HG03521 (cell line): ENCODE results near the gene CCDC88B.

Experiments
- ATAC-seq: cut with Tn5 transposase; IDR thresholded peaks from one replicate; pipeline ENCODE4 v1.9.1; 2021; ENCODE audit warnings: mild to moderate bottlenecking, moderate library complexity; ENCODE audit not compliant: unreplicated experiment

Gene CCDC88B

GRCh38 chr11:64379160-64379559 lies 39.2 kb downstream of the CCDC88B start:
- no peak for ATAC-seq

GRCh38 chr11:64379817-64380709 lies 40.1 kb downstream of the CCDC88B start:
- ATAC-seq, result no peak

GRCh38 chr11:64381350-64381749 lies 41.3 kb downstream of the CCDC88B start:
- ATAC-seq, result no peak

- ATAC-seq, result no peak
Measured at GRCh38 chr11:64382047-64382446, 42.0 kb downstream of the CCDC88B start.

GRCh38 chr11:64382586-64382985 lies 42.6 kb downstream of the CCDC88B start:
- ATAC-seq, result no peak

GRCh38 chr11:64383580-64383979 lies 43.6 kb downstream of the CCDC88B start:
- ATAC-seq, result no peak

GRCh38 chr11:64384028-64384737 lies 44.2 kb downstream of the CCDC88B start:
- no peak for ATAC-seq

GRCh38 chr11:64384981-64385944 lies 45.3 kb downstream of the CCDC88B start:
- no peak for ATAC-seq

GRCh38 chr11:64385945-64386704 lies 46.1 kb downstream of the CCDC88B start:
- no peak for ATAC-seq

- no peak for ATAC-seq
Measured at GRCh38 chr11:64387916-64388315, 47.9 kb downstream of the CCDC88B start.

- ATAC-seq, result no peak
Measured at GRCh38 chr11:64388894-64389293, 48.9 kb downstream of the CCDC88B start.

- ATAC-seq, result no peak
Measured at GRCh38 chr11:64389851-64390250, 49.8 kb downstream of the CCDC88B start.

- ATAC-seq, result no peak
Measured at GRCh38 chr11:64390558-64390957, 50.6 kb downstream of the CCDC88B start.

- no peak for ATAC-seq
Measured at GRCh38 chr11:64391839-64392238, 51.8 kb downstream of the CCDC88B start.

- ATAC-seq, result no peak
Measured at GRCh38 chr11:64395545-64396078, 55.6 kb downstream of the CCDC88B start.

- no peak for ATAC-seq
Measured at GRCh38 chr11:64396079-64396591, 56.1 kb downstream of the CCDC88B start.

GRCh38 chr11:64400102-64400501 lies 60.1 kb downstream of the CCDC88B start:
- no peak for ATAC-seq

GRCh38 chr11:64400667-64401066 lies 60.7 kb downstream of the CCDC88B start:
- no peak for ATAC-seq

- no peak for ATAC-seq
Measured at GRCh38 chr11:64401775-64402174, 61.8 kb downstream of the CCDC88B start.

GRCh38 chr11:64403106-64403505 lies 63.1 kb downstream of the CCDC88B start:
- no peak for ATAC-seq
